Endometrium (tissue), 2 donors: ENCODE data around the gene FAM222A.
A peak's percentile ranks its signal among the peaks of the same experiment; 100 is the strongest.
"Not testable (repeated sequence)": the region's sequence is repeated elsewhere in the genome, so short reads cannot be mapped to it uniquely, and the experiment has no call there.

Experiments
- FAIRE-seq: peaks from 2 replicates; lab custom pipeline; 2012; peaks lifted over from hg19 to GRCh38; lab: Jason Lieb, UNC
- donor health status: control.
- donor health status: control.

The FAM222A gene

DNA sequence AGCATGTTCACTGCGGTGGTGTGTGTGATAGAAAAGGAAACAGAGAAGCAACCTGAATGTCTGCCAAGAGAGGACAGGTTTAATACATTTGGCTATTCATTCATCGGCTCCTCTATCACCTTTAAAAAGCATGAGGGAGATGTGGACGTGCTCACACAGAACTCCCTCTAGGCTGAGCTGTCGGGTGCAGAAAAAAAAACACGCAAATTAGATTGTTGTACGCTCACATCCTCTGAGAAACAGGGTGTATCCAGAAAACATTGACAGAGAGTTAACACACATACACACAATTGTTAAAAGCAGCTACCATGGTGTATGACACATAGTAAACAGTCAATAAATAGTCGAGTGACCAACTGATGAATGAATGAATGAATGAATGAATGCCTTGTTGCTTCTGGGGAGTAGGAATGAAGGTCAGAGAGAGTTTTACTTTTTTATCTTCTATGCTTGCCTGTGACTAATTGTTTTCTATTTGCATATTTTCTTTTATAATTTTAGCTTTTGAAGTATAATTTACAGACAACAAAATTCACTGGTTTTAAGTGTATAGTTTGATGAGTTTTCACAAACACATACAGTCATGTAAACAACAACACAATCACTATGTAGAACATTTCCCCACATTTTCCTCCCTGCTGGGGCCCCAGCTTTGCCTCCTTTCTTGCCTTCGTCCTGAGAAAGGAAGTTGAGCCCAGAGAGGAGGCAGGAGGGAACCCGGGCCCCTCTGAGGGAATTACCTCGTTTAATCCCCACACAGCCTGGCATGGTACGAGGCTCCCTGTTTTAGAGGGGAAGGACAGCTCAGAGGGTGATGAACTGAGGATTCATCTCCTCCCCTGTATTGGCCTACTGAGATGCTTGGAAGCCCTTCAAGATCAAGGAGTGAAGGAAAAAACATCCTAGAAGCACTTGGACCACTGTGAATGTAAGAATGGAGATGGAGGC is 19.7 kb upstream of the FAM222A start:
- peak; percentile 91 for FAIRE-seq

DNA sequence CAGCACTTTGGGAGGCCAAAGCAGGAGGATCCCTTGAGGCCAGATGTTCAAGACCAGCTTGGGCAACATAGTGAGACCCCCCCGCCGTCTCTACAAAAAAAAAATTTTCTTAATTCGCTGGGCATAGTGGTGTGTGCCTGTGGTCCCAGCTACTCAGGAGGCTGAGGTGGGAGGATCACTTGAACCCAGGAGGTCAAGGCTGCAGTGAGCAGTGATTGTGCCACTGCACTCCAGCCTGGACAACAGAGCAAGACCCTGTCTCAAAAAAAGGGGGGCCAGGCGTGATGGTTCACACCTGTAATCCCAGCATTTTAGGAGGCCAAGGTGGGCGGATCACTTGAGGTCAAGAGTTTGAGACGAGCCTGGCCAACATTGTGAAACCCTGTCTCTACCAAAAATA is 19.0 kb upstream of the FAM222A start:
- FAIRE-seq = not testable (repeated sequence)

DNA sequence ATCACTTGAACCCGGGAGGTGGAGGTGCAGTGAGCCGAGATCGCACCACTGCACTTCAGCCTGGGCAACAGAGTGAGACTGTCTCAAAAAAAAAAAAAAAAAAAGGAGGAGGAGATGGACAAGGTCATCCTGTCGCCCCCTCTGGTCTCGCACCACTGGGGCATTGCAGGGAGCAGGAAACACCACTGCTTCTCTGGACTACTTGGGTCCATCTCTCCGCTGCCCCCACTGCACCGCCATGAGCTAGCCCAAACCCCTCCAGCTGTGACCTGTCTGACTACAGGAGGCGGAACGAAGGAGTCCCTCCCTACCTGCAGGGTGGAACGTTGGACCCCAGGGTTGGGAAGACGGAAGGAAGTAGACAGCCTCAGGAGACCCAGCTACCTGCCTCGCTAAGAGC is 18.2 kb upstream of the FAM222A start:
- FAIRE-seq = no peak

DNA sequence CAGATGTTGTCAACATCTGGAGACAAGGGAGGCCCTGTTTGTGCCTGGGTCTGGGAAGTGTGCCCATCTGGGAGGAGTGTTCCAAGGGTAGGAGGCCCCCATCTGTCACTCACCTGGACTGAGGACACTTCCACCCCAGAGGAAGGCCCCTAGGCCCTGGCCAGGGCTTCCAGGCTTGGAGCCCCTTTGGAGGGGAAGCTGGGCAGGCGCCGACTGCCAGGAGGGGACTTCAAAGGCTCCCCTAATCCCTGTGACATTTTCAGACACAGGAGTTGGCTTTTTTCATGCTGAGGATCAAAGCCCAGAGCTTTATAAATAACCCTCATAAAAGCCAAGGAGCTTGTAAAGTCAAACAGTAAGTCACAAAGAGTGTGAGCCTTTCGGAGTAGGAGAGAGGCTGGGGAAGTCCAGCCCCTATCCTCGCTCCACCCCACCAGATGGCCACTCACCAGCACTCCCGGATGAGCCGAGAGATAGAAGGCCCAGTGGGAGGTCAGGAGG is 17.6 kb upstream of the FAM222A start:
- peak; percentile 91 for FAIRE-seq

DNA sequence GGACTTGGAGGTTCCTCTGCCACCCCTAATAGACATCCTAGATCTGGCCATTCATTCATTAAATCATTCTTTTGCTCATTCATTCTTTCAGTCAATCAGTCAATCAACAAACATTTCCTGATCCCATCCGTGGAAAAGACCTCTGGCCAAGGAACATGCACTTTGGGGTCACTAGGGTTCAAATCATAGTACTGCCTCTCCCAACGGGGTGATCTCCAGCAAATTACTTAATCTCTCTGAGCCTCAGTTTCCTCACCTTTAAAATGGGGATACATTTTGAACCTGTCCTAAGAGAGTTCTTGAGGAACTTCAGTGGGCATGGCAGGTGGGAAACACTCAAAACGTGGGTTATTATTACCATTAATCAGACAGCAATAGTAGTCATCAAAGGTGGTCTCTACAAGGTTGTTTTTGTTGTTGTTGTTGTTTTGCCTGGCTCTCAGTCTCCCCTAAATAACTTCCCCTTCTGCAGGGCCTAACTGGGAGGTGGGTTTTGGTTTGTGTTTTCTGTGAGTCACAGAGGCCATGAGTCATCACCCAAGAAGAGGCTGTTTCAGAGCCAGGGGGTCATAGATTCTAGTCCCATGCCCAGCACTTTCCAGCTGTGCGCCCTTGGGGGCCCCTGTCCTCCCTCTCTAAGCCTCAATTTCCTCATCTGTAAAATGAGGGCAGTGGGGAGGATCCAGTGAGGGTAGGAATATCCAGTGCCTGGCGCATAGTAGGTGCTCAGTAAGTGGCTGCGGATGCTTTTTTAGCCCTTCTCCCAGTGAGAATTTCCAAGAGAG is 16.9 kb upstream of the FAM222A start:
- no peak for FAIRE-seq

DNA sequence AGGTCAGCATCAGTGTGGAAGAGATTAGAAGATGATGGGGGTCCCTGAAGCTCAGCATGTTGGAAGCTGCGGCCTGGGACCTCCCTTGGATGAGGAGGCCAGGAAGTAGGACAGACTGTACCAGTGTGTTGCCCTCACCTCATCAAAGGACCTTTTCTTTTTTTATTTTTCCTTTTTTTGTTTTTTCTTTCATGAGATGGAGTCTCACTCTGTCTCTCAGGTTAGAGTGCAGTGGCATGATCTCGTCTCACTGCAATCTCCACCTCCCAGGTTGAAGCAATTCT is 16.4 kb upstream of the FAM222A start:
- FAIRE-seq = no peak

DNA sequence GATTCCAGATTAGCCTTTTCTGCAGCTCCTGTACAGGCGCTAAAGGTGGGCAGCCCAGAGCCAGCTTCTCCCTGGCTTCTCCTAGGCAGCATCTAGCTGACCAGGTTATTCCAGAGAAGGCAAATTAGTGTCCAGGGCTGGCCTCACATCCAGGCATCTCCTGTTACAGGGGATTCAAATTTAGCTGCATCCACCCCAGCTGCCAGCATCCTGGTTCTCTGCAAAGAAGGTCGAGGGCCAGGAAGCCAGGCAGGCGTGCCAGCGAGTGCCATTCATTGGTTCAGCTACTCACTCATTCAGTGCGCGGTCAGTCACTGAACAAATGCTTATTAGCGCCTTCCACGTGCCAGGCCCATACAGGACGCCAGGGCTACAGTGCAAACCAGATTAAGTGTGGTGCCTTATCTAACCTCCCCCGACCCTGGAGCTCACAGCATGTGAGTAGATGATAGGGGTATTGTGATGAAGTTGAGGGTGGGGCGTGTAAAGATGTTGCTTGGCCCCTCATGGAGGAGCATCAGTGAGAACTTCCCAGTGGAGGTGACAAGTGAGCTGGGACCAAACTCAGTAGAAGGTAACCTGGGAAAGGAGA is 15.7 kb upstream of the FAM222A start:
- no peak for FAIRE-seq

DNA sequence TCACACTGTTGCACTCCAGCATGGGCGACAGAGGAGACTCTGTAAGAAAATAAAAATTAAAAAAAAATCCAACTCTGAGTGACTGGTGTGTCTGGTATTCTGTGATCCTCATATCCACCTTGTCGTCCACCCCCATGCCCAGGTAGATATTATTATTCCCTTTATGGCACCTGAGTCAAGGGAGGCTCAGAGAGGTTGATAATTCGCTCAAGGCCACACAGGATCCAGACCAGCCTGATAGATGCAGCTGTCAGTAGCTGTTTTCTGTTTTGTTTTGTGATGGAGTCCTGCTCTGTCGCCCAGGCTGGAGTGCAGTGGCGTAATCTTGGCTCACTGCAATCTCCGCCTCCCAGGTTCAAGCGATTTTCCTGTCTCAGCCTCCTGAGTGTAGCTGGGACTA is 14.8 kb upstream of the FAM222A start:
- FAIRE-seq = no peak

DNA sequence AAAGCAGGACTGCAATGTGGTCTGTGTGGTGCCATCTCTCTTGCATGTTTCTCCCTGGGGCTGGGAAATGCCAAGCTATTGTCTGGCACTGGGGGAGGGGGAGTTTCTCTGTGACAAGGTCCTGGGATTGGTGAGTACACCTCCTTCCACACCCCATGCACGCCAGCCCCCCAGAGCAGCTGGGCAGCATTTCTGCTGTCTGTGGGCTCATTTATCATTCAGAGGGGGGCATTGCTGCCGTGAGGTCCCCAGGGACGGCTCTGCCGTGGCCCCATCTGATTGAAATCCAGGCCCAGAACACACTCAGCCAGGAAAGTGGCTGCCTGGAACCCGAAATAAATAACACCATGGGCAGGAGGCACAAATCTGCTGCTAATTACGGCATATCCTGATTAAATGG is 12.6 kb upstream of the FAM222A start:
- FAIRE-seq = no peak

DNA sequence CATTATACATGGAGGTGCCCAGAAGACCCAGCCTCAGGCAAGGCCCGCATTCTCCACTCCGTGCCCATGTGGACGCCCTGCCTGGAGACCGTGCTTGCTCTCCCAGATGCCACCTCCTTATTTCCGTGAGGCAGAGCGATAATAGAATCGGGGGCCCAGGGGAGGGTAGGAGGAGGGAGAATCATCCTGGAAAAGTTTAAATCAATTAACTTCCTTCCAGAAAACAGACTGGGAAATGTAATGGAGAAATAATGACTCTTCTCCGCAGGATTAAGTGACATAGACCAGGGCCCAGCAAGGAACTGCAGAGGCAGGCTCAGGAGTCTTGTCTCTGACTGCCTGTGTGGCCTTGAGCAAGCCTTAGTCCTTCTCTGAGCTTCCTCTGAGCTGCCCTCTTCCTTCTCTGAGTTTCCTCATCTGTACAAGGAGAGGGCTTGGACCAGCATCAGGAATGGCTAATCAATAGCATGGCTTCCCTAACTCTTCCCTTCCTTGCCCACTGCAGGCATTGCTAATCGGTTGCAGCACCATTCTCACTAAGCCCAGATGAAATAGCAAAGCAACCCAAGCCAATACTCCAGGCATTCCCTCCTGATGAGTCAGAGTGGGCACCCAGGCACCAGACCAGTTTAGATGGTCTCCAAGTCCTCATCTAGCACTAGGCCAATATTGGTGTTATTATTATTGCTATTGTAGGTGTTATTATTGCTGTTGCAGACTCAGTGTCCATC is 11.3 kb upstream of the FAM222A start:
- FAIRE-seq = no peak

DNA sequence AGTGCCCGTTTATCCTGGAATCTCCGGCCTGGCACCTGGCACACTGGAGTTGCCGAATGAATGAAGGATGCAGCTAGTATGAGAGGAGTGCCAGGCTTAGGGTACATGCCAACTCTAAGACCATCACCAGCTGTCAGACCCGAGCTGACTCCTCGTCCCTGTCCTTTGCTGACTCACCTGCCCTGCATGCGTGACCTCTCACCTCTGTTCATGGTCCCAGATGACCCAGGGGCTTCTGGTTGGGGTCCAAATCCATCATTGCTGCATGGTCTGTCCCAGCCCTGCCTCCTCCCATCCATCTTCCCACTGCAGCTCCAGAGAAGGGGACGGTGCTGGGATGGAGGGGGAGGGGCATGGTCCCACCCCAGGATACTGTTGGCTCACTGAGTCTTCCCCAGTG is 9.9 kb upstream of the FAM222A start:
- no peak for FAIRE-seq

DNA sequence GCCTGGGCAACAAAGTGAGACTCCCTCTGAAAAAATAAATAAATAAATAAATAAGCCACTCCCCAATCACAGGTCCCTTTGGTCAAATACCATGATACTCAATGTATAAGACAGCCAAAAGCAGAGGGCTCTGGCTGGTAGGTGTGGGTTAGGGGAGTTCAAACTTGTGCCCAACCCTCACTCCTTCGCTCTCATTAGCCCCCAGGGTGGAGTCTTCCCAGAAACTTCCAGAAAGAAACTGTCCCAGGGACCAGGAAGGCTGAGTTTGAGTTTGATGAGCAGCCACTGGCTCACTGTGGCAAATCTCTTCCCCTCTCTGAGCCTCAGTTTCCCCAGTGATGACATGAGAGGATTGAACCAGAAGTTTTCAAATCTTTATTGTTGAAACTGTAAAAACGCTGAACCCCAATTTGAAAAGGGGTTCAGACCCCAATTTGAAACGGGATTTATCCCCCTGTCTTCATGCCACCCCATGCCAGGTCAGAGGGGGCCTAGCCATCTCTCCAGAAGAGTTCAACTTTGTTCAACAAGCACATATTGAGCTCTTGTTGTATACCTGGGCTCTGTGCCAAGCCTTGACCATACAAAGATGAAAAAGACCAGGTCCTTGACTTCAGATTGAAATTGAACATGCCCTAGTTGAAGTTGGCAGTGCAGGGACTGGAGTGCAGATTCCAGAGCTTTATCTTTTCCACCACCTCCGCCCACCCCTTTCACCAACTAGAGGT is 9.1 kb upstream of the FAM222A start:
- no peak for FAIRE-seq

DNA sequence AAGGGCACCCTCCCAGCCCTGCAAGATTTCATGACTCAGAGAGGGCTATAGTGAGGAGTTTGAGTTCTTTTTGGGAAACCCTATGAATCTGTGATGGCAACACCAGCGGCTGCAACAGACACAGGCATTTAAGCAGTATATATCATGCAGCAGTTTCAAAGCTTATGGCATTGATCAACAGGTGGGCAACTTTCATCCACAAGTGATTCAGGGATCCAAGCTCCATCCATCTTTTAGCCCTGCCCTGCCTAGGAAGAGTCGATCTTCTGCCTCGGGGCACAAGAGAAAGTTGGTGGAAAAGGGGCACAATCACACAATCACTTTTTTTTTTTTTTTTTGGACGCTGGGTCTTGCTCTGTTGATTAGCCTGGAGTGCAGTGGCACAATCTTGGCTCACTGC is 8.3 kb upstream of the FAM222A start:
- no peak for FAIRE-seq

DNA sequence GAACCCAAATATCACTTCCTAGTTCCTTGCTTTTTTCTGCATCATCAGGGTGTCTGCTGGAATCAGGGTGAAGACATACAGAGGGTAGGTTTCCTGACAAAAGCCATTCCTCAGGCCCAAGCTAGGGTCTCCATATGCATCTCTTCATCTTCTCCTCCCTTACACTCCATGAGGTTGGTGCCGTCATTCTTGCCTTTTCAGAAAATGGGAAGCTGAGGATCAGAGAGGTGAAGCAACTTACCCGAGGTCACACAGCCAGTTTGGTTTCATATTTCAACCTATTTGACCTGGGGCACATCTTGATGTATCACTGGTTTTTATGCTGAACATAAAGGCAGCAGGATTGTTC is 7.3 kb upstream of the FAM222A start:
- no peak for FAIRE-seq

DNA sequence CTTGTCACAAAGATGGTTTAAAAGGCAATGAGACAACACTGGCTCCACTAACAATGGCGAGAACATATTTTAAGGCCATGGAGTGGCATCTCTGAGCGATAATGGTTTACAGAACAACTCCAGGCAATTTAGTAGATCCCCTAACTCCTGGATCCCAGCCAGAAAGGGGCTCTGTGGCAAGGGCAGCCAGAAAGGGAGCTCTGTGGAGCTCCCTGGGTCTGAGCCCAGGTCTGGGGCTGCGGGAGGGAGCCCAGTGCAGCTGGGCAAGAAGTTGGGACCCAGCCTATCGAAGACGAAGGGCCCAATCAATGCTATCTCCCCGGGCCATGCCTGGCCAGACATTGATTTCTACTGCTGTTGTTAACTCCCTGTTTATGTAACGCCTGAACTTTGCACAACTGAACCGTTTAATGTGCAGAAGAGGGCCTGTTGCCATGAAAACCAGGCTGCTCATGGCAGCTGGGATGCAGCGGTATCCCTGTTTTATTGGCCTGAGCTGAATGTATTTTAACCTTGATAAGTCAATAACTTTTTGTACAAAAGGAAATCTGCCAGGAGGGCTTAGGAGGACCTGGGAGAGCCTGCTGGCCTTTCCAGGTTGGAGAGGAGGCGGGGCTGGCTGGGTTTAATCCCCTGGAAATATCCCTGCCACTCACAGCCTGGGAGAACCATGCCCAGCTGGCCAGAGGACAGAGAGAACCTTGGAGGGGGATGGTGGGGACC is 6.7 kb upstream of the FAM222A start:
- FAIRE-seq = no peak

DNA sequence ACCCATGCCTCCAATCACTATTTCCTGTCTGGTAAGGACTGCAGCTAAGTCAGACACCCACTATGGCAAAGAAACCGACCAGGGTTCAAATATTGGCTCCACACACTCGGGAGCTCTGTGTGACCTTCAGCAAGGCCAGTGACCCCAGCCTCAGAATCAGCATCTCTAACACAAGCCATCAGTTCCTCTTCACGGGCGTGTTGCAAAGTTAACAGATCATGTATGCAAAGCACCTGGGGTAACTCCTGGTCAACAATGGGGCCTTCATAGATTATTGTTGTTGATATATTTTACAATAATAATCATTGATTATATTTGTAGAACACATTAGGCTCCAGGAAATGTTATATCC is 6.2 kb upstream of the FAM222A start:
- no peak for FAIRE-seq

DNA sequence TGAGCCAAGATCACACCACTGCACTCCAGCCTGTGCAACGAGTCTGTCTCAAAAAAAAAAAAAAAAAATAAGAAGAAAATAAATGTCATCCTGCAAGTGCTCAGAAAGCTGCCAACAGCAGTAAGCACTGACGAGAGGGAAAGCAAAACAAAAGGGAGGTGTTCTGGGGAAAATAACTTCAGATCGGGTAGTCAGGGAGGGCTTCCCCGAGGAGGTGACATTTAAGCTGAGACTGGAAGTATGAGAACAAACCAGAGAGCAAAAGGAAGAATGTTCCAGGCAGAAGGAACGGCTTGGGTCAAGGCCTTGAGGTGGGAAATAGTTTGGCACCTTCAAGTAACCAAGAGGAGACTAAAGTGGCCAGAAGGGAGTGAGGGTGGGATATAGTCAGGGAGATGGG is 4.7 kb upstream of the FAM222A start:
- FAIRE-seq = no peak

DNA sequence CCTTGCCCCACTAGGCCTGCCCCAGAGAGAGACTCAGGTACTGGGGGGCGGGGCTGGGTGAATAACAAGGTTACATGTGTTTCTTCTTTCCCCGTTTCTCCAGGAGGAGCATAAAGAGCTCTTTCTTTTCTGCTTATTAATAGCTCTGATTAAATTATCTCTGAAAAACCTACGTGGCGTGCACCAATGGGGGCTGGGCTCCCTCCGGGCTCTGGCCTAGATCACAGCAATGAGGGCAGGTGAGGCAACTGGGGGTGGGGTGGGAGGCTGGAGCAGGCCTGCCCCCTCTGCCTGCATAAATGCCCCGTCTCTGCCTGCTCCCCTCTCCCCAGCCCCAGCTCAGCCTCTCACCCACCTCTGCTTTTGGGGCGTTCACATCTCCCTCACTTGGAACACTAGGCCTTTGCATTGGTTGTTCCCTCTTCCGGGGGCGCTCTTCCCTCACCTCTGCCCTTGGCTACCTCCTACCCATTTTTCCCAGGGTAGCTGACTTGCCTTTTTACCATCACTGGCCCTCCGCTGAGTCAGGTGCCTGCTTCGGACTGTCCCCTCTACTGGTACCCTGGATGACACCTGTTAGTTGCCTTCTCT is 4.1 kb upstream of the FAM222A start:
- no peak for FAIRE-seq

DNA sequence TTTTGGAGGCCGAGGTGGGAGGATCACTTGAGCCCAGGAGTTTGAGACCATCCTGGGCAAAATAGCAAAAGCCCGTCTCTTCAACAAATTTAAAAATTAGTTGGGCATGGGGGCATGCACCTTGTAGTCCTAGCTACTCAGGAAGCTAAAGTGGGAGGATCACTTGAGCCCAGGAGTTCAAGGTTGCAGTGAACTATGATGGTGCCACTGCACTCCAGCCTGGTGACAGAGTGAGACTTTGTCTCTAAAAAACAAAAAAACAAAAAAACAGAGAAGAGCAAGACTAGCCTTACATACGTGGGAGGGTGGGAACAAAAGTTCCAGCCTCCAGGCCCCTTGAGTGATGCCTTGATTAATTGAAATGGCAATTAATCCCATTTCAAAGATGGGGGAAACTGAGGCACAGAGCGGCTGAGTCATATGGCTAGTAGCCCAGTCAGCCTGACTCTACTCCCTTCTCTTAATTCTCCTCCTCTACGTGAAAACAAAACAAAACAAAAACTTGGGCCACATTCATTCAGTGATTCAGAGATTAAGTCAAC is 3.3 kb upstream of the FAM222A start:
- no peak for FAIRE-seq
